OCI-LY3 (cell line): Measurements from ENCODE around the gene ZNF621.
"Not testable (repeated sequence)": the region's sequence is repeated elsewhere in the genome, so short reads cannot be mapped to it uniquely, and the experiment has no call there.

Experiments
- H2AFZ ChIP-seq: fragments of 200-600, 300-600 bp; shearing (Covaris generic); 2 replicates; pipeline ENCODE4 v1.6.0; 2014; ENCODE audit warnings: antibody characterized with exemption, low read depth, low read length
- H3K27ac ChIP-seq: fragments of 200-600, 300-600 bp; sonication (generic); 2 replicates; pipeline ENCODE4 v1.5.1; 2014; ENCODE audit warnings: mild to moderate bottlenecking, low read length, moderate library complexity, mixed read lengths
- H3K27me3 ChIP-seq: fragments of 200-600, 300-600 bp; sonication (generic); 2 replicates; pipeline ENCODE4 v1.6.1; 2014; ENCODE audit warnings: low read depth, low read length, mixed read lengths
- H3K36me3 ChIP-seq: fragments of 200-600, 300-600 bp; sonication (generic); replicated peaks from 2 replicates; pipeline ENCODE3; 2014; ENCODE audit warnings: low read depth, low read length, mixed read lengths
- H3K4me1 ChIP-seq: fragments of 300-600, 200-600 bp; sonication (generic); 2 replicates; pipeline ENCODE4 v1.6.1; 2014; ENCODE audit warnings: low read length, mixed read lengths
- H3K4me2 ChIP-seq: fragments of 200-600, 300-600 bp; sonication (generic); 2 replicates; pipeline ENCODE4 v1.6.1; 2014; ENCODE audit warnings: low read length, mixed read lengths
- H3K4me3 ChIP-seq: fragments of 300-600, 200-600 bp; sonication (generic); 2 replicates; pipeline ENCODE4 v1.5.1; 2014; ENCODE audit warnings: antibody characterized with exemption, mild to moderate bottlenecking, low read length, moderate library complexity
- H3K79me2 ChIP-seq: fragments of 300-600, 200-600 bp; shearing (Covaris generic); 2 replicates; pipeline ENCODE4 v1.6.1; 2014; ENCODE audit warnings: mild to moderate bottlenecking, low read length, mixed read lengths
- H3K9ac ChIP-seq: fragments of 300-600, 200-600 bp; shearing (Covaris generic); 2 replicates; pipeline ENCODE4 v1.6.0; 2014; ENCODE audit warnings: mild to moderate bottlenecking, low read length, moderate library complexity
- H3K9me3 ChIP-seq: fragments of 200-600, 300-600 bp; shearing (Covaris generic); 2 replicates; pipeline ENCODE4 v1.6.1; 2014; ENCODE audit warnings: low read length, mixed read lengths; ENCODE audit not compliant: insufficient read depth
- H4K20me1 ChIP-seq: fragments of 200-600, 300-600 bp; sonication (generic); 2 replicates; pipeline ENCODE4 v1.6.1; 2016; ENCODE audit warnings: low read length, mixed read lengths; ENCODE audit not compliant: insufficient read depth
- EZH2phosphoT487 ChIP-seq: fragments of 200-600 bp; shearing (Covaris generic); IDR thresholded peaks from 2 replicates; pipeline ENCODE4 v1.6.1; 2018; ENCODE audit warnings: antibody characterized with exemption, mixed run types, low read depth
- TF ChIP-seq, protein P1 (sequence below): fragments of 200-600, 300-600 bp; sonication (generic); IDR thresholded peaks from 2 replicates; pipeline ENCODE4 v1.5.1; 2014; ENCODE audit warnings: antibody characterized with exemption, low read length, low read depth

Gene ZNF621

DNA sequence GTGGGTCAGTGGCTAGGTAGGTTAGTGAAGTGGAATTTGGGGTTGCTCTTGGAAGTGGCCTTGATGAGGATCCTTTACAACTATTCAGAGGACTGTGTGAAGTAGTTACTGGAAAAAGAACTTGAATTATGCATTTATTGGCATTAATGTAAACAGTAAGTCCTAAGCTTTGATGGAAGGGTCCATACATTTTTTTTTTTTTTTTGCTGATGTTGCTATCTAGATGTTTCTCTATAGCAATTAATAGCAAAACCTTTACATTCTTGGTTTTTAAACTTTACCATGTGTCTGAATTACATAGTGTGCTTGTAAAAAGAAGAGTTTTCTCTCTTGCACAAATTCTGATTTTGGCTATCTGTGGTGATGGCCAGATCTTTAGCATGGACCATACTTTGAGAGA lies 9.5 kb downstream of the ZNF621 start:
- H3K9me3 ChIP-seq = 0 out of 2 replicates have a peak, but pooled peaks cover 10% of the 10 kb centered on the region
- H2AFZ ChIP-seq = no peak overlapping the region
- no peaks in the 10 kb centered on the region for H3K4me1 ChIP-seq
- TF ChIP-seq, protein P1, sequence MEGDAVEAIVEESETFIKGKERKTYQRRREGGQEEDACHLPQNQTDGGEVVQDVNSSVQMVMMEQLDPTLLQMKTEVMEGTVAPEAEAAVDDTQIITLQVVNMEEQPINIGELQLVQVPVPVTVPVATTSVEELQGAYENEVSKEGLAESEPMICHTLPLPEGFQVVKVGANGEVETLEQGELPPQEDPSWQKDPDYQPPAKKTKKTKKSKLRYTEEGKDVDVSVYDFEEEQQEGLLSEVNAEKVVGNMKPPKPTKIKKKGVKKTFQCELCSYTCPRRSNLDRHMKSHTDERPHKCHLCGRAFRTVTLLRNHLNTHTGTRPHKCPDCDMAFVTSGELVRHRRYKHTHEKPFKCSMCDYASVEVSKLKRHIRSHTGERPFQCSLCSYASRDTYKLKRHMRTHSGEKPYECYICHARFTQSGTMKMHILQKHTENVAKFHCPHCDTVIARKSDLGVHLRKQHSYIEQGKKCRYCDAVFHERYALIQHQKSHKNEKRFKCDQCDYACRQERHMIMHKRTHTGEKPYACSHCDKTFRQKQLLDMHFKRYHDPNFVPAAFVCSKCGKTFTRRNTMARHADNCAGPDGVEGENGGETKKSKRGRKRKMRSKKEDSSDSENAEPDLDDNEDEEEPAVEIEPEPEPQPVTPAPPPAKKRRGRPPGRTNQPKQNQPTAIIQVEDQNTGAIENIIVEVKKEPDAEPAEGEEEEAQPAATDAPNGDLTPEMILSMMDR = no peak
- no peak for TF ChIP-seq EZH2phosphoT487
- H4K20me1 ChIP-seq = no peaks in the 10 kb centered on the region
- no peak overlapping the region for H3K9ac ChIP-seq
- H3K4me2 ChIP-seq = no peak overlapping the region
- no peaks in the 10 kb centered on the region for H3K27me3 ChIP-seq
- H3K36me3 ChIP-seq = peaks cover 75% of the 10 kb centered on the region
- no peaks in the 10 kb centered on the region for H3K79me2 ChIP-seq
- H3K27ac ChIP-seq = no peak overlapping the region
- no peak overlapping the region for H3K4me3 ChIP-seq

DNA sequence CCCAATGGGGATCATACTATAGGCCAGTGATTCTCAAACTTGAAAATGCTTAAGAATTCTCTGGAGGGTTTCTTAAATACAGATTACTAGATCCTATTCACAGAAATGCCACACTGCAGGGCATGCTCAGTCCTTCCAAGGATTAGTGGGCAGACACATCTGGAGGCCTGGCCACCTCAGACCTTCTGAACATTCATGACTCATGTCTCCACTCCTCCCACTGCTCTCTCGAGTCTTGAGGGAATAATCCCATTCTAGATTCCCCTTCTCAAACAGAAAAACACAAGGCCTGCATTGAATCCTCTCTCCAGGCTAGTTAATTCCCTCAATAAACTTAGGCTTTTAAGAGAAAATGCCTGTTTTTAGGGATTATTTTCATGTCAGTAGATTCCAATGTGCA lies 22.1 kb downstream of the ZNF621 start:
- Histone ChIP-seq H3K4me1 (no peaks in the 10 kb centered on the region), H3K4me2 (no peak overlapping the region), H3K9ac (no peak overlapping the region), H3K9me3 (no peaks in the 10 kb centered on the region), H3K79me2 (no peaks in the 10 kb centered on the region), H4K20me1 (no peaks in the 10 kb centered on the region), H3K36me3 (no peaks in the 10 kb centered on the region), H2AFZ (no peak overlapping the region), H3K4me3 (no peak overlapping the region), H3K27ac (no peak overlapping the region), H3K27me3 (no peaks in the 10 kb centered on the region)
- TF ChIP-seq, protein P1 = no peak
- no peak for TF ChIP-seq EZH2phosphoT487

DNA sequence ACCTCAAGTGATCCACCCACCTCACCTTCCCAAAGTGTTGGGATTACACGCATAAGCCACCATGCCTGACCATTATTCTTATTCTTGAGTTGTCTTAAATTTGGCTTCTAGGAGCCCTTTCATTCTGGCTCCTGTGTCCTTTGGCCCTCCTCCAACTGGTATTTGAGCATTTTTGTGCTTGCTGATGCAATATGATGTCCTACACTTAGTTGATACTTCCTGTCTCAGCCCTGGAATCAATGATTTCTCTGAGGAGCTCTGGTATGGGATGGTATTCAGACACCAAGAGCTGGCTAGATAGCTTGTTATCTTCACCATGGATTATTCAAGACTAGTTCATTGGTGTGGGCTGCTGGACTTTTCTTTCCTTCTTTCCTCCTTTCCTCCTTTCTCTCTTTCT lies 25.4 kb downstream of the ZNF621 start:
- Histone ChIP-seq H3K79me2 (no peaks in the 10 kb centered on the region), H4K20me1 (no peaks in the 10 kb centered on the region), H3K4me2 (no peak overlapping the region), H3K9me3 (no peaks in the 10 kb centered on the region), H2AFZ (no peak overlapping the region), H3K4me3 (no peak overlapping the region), H3K27me3 (no peaks in the 10 kb centered on the region), H3K4me1 (no peaks in the 10 kb centered on the region), H3K9ac (no peak overlapping the region), H3K36me3 (no peaks in the 10 kb centered on the region), H3K27ac (no peak overlapping the region)
- TF ChIP-seq EZH2phosphoT487 = no peak
- TF ChIP-seq, protein P1 = no peak

DNA sequence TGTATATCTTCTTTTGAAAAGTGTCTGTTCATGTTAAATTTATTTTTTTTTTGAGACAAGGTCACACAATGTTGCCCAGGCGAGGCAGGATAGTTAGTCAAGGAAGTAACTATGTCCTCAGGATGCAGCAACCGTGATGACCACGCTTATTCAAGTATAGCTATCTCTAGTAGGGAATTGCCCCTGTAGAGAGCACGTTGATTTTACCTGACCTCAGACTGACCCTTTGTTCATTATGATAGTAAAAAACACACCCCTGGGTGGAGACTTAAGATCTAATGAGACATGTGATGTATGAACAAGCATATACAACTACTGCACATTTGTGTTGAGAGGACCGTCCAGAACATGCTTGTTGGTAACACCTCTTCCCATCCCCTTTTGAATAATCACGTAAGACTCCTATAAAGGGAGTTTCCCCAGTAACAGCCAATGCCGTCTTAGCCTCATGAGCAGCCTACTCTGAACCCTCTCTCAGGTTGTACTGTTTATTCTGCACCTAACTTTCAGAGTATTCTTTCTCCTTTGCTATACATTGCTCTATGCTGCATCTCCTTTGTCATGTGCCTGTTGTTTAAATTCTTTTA lies 32.9 kb downstream of the ZNF621 start:
- H3K36me3 ChIP-seq = no peaks in the 10 kb centered on the region
- no peaks in the 10 kb centered on the region for H3K27me3 ChIP-seq
- H3K27ac ChIP-seq = no peak overlapping the region
- no peak overlapping the region for H3K4me3 ChIP-seq
- H2AFZ ChIP-seq = no peak overlapping the region
- TF ChIP-seq EZH2phosphoT487 = no peak
- TF ChIP-seq, protein P1 = no peak
- H4K20me1 ChIP-seq = no peaks in the 10 kb centered on the region
- H3K4me2 ChIP-seq = no peak overlapping the region
- 0 out of 2 replicates have a peak, but pooled peaks cover 5% of the 10 kb centered on the region for H3K4me1 ChIP-seq
- no peak overlapping the region for H3K9ac ChIP-seq
- H3K9me3 ChIP-seq = no peaks in the 10 kb centered on the region
- H3K79me2 ChIP-seq = no peaks in the 10 kb centered on the region

DNA sequence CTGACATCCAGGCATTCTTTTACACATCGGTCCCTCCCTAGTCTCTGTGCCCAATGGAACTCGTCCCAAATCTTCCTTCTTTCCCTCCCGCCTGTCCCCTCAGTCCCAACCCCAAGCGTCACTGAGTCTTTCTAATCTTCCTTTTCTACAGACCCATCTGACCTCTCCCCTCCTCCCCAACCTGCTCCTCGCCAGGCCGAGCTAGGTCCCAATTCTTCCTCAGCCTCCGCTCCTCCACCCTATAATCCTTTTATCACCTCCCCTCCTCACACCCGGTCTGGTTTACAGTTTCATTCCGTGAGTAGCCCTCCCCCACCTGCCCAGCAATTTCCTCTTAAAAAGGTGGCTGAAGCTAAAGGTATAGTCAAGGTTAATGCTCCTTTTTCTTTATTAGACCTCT lies 37.7 kb downstream of the ZNF621 start:
- not testable (repeated sequence) for H3K27me3 ChIP-seq, H2AFZ ChIP-seq, H3K4me1 ChIP-seq, H4K20me1 ChIP-seq, H3K9ac ChIP-seq, H3K27ac ChIP-seq, H3K4me2 ChIP-seq, H3K9me3 ChIP-seq, H3K79me2 ChIP-seq, H3K36me3 ChIP-seq, H3K4me3 ChIP-seq

DNA sequence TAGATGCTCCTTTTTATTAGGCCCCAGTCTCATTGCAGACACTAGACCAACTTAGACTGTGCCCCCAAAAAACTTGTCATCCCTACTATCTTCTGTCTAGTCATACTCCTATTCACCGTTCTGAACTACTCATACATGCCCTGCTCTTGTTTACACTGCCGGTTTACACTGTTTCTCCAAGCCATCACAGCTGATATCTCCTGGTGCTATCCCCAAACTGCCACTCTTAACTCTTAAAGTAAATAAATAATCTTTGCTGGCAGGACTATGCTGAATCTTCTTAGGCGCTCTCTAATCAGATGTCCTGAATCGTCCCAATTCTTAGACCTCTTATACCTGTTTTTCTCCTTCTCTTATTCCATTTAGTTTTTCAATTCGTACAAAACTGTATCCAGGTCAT lies 40.9 kb downstream of the ZNF621 start:
- H3K27ac ChIP-seq, H3K9me3 ChIP-seq, H3K4me1 ChIP-seq, H3K36me3 ChIP-seq, H2AFZ ChIP-seq, H4K20me1 ChIP-seq, H3K4me3 ChIP-seq, H3K9ac ChIP-seq, H3K27me3 ChIP-seq, H3K79me2 ChIP-seq, H3K4me2 ChIP-seq: not testable (repeated sequence)
